Measurements from ENCODE around the gene PITPNC1.
"Not testable (repeated sequence)": the region's sequence is repeated elsewhere in the genome, so short reads cannot be mapped to it uniquely, and the experiment has no call there.

Gene PITPNC1

GRCh38 chr17:67671493-67671892 is 294.4 kb downstream of the PITPNC1 start:
- no peak for DNase-seq (ENCODE audit: extremely low read depth in 1 of 2, low read depth in 1 of 2)

GRCh38 chr17:67672592-67673335 is 295.7 kb downstream of the PITPNC1 start:
- DNase-seq (ENCODE audit: extremely low read depth in 1 of 2, low read depth in 1 of 2) = no peak

GRCh38 chr17:67675481-67675880 is 298.4 kb downstream of the PITPNC1 start:
- DNase-seq (ENCODE audit: extremely low read depth in 1 of 2, low read depth in 1 of 2) = no peak

- DNase-seq (ENCODE audit: extremely low read depth in 1 of 2, low read depth in 1 of 2) = no peak
Observed at GRCh38 chr17:67676305-67676704, 299.2 kb downstream of the PITPNC1 start.

- DNase-seq (ENCODE audit: extremely low read depth in 1 of 2, low read depth in 1 of 2) = no peak
Observed at GRCh38 chr17:67678414-67678813, 301.3 kb downstream of the PITPNC1 start.

- DNase-seq (ENCODE audit: extremely low read depth in 1 of 2, low read depth in 1 of 2) = no peak
Observed at GRCh38 chr17:67679225-67679624, 302.1 kb downstream of the PITPNC1 start.

- DNase-seq (ENCODE audit: extremely low read depth in 1 of 2, low read depth in 1 of 2) = no peak
Observed at GRCh38 chr17:67679721-67680120, 302.6 kb downstream of the PITPNC1 start.

GRCh38 chr17:67680445-67681224 is 303.6 kb downstream of the PITPNC1 start:
- no peak for DNase-seq (ENCODE audit: extremely low read depth in 1 of 2, low read depth in 1 of 2)

- DNase-seq (ENCODE audit: extremely low read depth in 1 of 2, low read depth in 1 of 2) = no peak
Observed at GRCh38 chr17:67682196-67682595, 305.1 kb downstream of the PITPNC1 start.

GRCh38 chr17:67685351-67685750 is 308.3 kb downstream of the PITPNC1 start:
- DNase-seq (ENCODE audit: extremely low read depth in 1 of 2, low read depth in 1 of 2) = no peak

GRCh38 chr17:67686241-67686640 is 309.2 kb downstream of the PITPNC1 start:
- DNase-seq (ENCODE audit: extremely low read depth in 1 of 2, low read depth in 1 of 2) = no peak

- no peak for DNase-seq (ENCODE audit: extremely low read depth in 1 of 2, low read depth in 1 of 2)
Observed at GRCh38 chr17:67687511-67687910, 310.4 kb downstream of the PITPNC1 start.

GRCh38 chr17:67689534-67690177 is 312.6 kb downstream of the PITPNC1 start:
- DNase-seq (ENCODE audit: extremely low read depth in 1 of 2, low read depth in 1 of 2) = peak; percentile 9 to 11

GRCh38 chr17:67693811-67694210 is 316.7 kb downstream of the PITPNC1 start:
- no peak for DNase-seq (ENCODE audit: extremely low read depth in 1 of 2, low read depth in 1 of 2)

- no peak for DNase-seq (ENCODE audit: extremely low read depth in 1 of 2, low read depth in 1 of 2)
Observed at GRCh38 chr17:67696347-67696746, 319.3 kb downstream of the PITPNC1 start.

GRCh38 chr17:67696853-67697498 is 319.9 kb downstream of the PITPNC1 start:
- DNase-seq (ENCODE audit: extremely low read depth in 1 of 2, low read depth in 1 of 2) = no peak

- no peak for DNase-seq (ENCODE audit: extremely low read depth in 1 of 2, low read depth in 1 of 2)
Observed at GRCh38 chr17:67700037-67700724, 323.1 kb downstream of the PITPNC1 start.

- DNase-seq (ENCODE audit: extremely low read depth in 1 of 2, low read depth in 1 of 2) = no peak
Observed at GRCh38 chr17:67700725-67701119, 323.6 kb downstream of the PITPNC1 start.

- not testable (repeated sequence) for DNase-seq (ENCODE audit: extremely low read depth in 1 of 2, low read depth in 1 of 2)
Observed at GRCh38 chr17:67702861-67703260, 325.8 kb downstream of the PITPNC1 start.

GRCh38 chr17:67707442-67707841 is 330.4 kb downstream of the PITPNC1 start:
- no peak for DNase-seq (ENCODE audit: extremely low read depth in 1 of 2, low read depth in 1 of 2)

GRCh38 chr17:67708378-67708777 is 331.3 kb downstream of the PITPNC1 start:
- no peak for DNase-seq (ENCODE audit: extremely low read depth in 1 of 2, low read depth in 1 of 2)
